BLaER1 treated with 17β-estradiol and CSF1 and Interleukin-3, amounts not matched to agents 10 nM and 100 nM (cell line): ENCODE results near the gene BOD1L1.

Experiments used
- H3K27ac ChIP-seq, 11 experiments: shearing (Covaris generic); formaldehyde crosslinking; 2 replicates each; pipeline ENCODE4 v1.8.1; 2022
- H3K27me3 ChIP-seq, 11 experiments: shearing (Covaris generic); formaldehyde crosslinking; 2 replicates each; pipeline ENCODE4 v1.8.1; 2022
- H3K36me3 ChIP-seq, 11 experiments: shearing (Covaris generic); formaldehyde crosslinking; 2 replicates each; pipeline ENCODE4 v1.8.1; 2022
- H3K4me1 ChIP-seq, 10 experiments: shearing (Covaris generic); formaldehyde crosslinking; 2 replicates each; pipeline ENCODE4 v1.8.1; 2022
- H3K4me2 ChIP-seq, 11 experiments: shearing (Covaris generic); formaldehyde crosslinking; 2 replicates each; pipeline ENCODE4 v1.8.1; 2022
- H3K4me3 ChIP-seq, 10 experiments: shearing (Covaris generic); formaldehyde crosslinking; 2 replicates each; pipeline ENCODE4 v1.8.1; 2022
- H3K9ac ChIP-seq, 11 experiments: shearing (Covaris generic); formaldehyde crosslinking; 2 replicates each; pipeline ENCODE4 v1.8.1; 2022
- H3K9me3 ChIP-seq, 11 experiments: shearing (Covaris generic); formaldehyde crosslinking; replicated peaks in 1 of 11; 2 replicates each; pipeline ENCODE4 v1.8.1; 2022
- H4K20me1 ChIP-seq, 11 experiments: shearing (Covaris generic); formaldehyde crosslinking; 2 replicates each; pipeline ENCODE4 v1.8.1; 2022
- Cebpa-rat ChIP-seq, 11 experiments: shearing (Covaris generic); IDR thresholded peaks; 2 replicates each; pipeline ENCODE4 v1.8.1; 2022

Gene BOD1L1

GRCh38 chr4:13627606-13628311, at the start of gene BOD1L1:
TSS of gene BOD1L1 (minus strand) at chr4:13627725. CDS start at chr4:13627587, 138 bp downstream.
- H3K9ac ChIP-seq, result peak within 1 kb of the TSS; percentile 82 to 98 (median 92)
- no peaks in the 10 kb centered on the region for H3K9me3 ChIP-seq

GRCh38 chr4:13674971-13675370, 47.4 kb upstream of the BOD1L1 start:
- no peaks in the 10 kb centered on the region for H3K36me3 ChIP-seq
- H3K9ac ChIP-seq, result no peak overlapping the region
- H3K27me3 ChIP-seq, result no peaks in the 10 kb centered on the region
- H3K4me1 ChIP-seq, result no peaks in the 10 kb centered on the region
- no peak for TF ChIP-seq Cebpa-rat (IDR thresholded peaks at IDR 0.05)
- H3K4me2 ChIP-seq, result no peak overlapping the region
- peaks cover 32 to 54% (median 38%) of the 10 kb centered on the region in 11 experiments for H3K9me3 ChIP-seq
- H3K27ac ChIP-seq, result no peak overlapping the region
- no peaks in the 10 kb centered on the region for H4K20me1 ChIP-seq
- no peak overlapping the region for H3K4me3 ChIP-seq

More at GRCh38 chr4:13627606-13628311, at the start of gene BOD1L1:
- Histone ChIP-seq H3K4me2 (peak within 1 kb of the TSS; percentile 83 to 97 (median 91)), H3K4me3 (peak within 1 kb of the TSS; percentile 72 to 95 (median 85)), H3K27me3 (no peaks in the 10 kb centered on the region), H4K20me1 (peaks cover 0 to 44% (median 38%) of the 10 kb centered on the region in 11 experiments; a peak in 16 of 22 replicates), H3K27ac (peak within 1 kb of the TSS; percentile 85 to 98 (median 94)), H3K36me3 (peaks cover 3 to 24% (median 8%) of the 10 kb centered on the region in 11 experiments; a peak in 15 of 22 replicates), H3K4me1 (peaks cover 11 to 29% (median 23%) of the 10 kb centered on the region in 10 experiments)
- no peak for TF ChIP-seq Cebpa-rat (IDR thresholded peaks at IDR 0.05)

- peaks cover 24 to 40% (median 29%) of the 10 kb centered on the region in 11 experiments for H3K9me3 ChIP-seq
- no peak for TF ChIP-seq Cebpa-rat (IDR thresholded peaks at IDR 0.05)
- no peak overlapping the region for H3K9ac ChIP-seq
- H3K4me3 ChIP-seq, result no peak overlapping the region
- H3K27ac ChIP-seq, result no peak overlapping the region
- no peak overlapping the region for H3K4me2 ChIP-seq
- H3K27me3 ChIP-seq, result no peaks in the 10 kb centered on the region
- H4K20me1 ChIP-seq, result no peaks in the 10 kb centered on the region
- H3K36me3 ChIP-seq, result no peaks in the 10 kb centered on the region
- no peaks in the 10 kb centered on the region for H3K4me1 ChIP-seq
These were observed 45.6 kb upstream of the BOD1L1 start for GRCh38 chr4:13673167-13673566.

GRCh38 chr4:13670456-13671160, 43.1 kb upstream of the BOD1L1 start:
- Histone ChIP-seq H3K27ac (no peak overlapping the region), H3K36me3 (no peaks in the 10 kb centered on the region), H3K4me1 (no peaks in the 10 kb centered on the region), H3K27me3 (no peaks in the 10 kb centered on the region), H3K4me2 (no peak overlapping the region), H3K9me3 (peaks cover 11 to 28% (median 22%) of the 10 kb centered on the region in 11 experiments; a peak in 20 of 22 replicates), H4K20me1 (no peaks in the 10 kb centered on the region), H3K9ac (no peak overlapping the region), H3K4me3 (no peak overlapping the region)
- TF ChIP-seq Cebpa-rat (IDR thresholded peaks at IDR 0.05), result no peak

GRCh38 chr4:13665701-13666660, 38.5 kb upstream of the BOD1L1 start:
- no peak overlapping the region for H3K4me3 ChIP-seq
- H3K36me3 ChIP-seq, result no peaks in the 10 kb centered on the region
- H3K27me3 ChIP-seq, result no peaks in the 10 kb centered on the region
- H3K27ac ChIP-seq, result no peak overlapping the region
- no peaks in the 10 kb centered on the region for H4K20me1 ChIP-seq
- peaks cover 0 to 12% (median 6%) of the 10 kb centered on the region in 11 experiments; a peak in 16 of 22 replicates for H3K9me3 ChIP-seq
- no peaks in the 10 kb centered on the region for H3K4me1 ChIP-seq
- no peak overlapping the region for H3K4me2 ChIP-seq
- H3K9ac ChIP-seq, result no peak overlapping the region
- TF ChIP-seq Cebpa-rat (IDR thresholded peaks at IDR 0.05), result no peak

- peaks cover 0 to 6% (median 1%) of the 10 kb centered on the region in 10 experiments; a peak in 8 of 20 replicates for H3K4me1 ChIP-seq
- no peaks in the 10 kb centered on the region for H3K27me3 ChIP-seq
- H3K4me2 ChIP-seq, result no peak overlapping the region
- no peak overlapping the region for H3K9ac ChIP-seq
- no peaks in the 10 kb centered on the region for H3K36me3 ChIP-seq
- H4K20me1 ChIP-seq, result no peaks in the 10 kb centered on the region
- H3K4me3 ChIP-seq, result no peak overlapping the region
- H3K27ac ChIP-seq, result no peak overlapping the region
- no peak for TF ChIP-seq Cebpa-rat (IDR thresholded peaks at IDR 0.05)
- no peaks in the 10 kb centered on the region; a peak in 1 of 22 replicates for H3K9me3 ChIP-seq
These were observed 32.0 kb upstream of the BOD1L1 start for GRCh38 chr4:13659341-13660070.

GRCh38 chr4:13656569-13657405, 29.3 kb upstream of the BOD1L1 start:
- H3K4me3 ChIP-seq, result peak overlapping the region in 8 of 10 experiments; percentile 15 to 54 (median 40); a peak in 10 of 20 replicates
- H3K27ac ChIP-seq, result no peak overlapping the region
- H3K36me3 ChIP-seq, result no peaks in the 10 kb centered on the region
- no peak for TF ChIP-seq Cebpa-rat (IDR thresholded peaks at IDR 0.05)
- H3K27me3 ChIP-seq, result no peaks in the 10 kb centered on the region
- H3K9ac ChIP-seq, result no peak overlapping the region; a peak in 1 of 22 replicates
- no peaks in the 10 kb centered on the region; a peak in 1 of 22 replicates for H3K9me3 ChIP-seq
- no peaks in the 10 kb centered on the region for H4K20me1 ChIP-seq
- peak overlapping the region; percentile 25 to 68 (median 49); a peak in 17 of 22 replicates for H3K4me2 ChIP-seq
- peaks cover 0 to 6% (median 4%) of the 10 kb centered on the region in 10 experiments; a peak in 8 of 20 replicates for H3K4me1 ChIP-seq
